Ovary (tissue), 9 donors: ENCODE data around the gene HIRA. TPM values are rescaled to one million over a fixed set of nuclear protein-coding genes. Genes with fewer than 3 reads are reported as not detected.

Experiments
- DNase-seq, 5 donors: peaks; one replicate each; pipeline ENCODE4 v3.0.0-alpha.2; 2019 to 2020
- H3K27ac ChIP-seq, 2 donors: fragments of 200-600 bp; one replicate each; pipeline versions ENCODE4 v1.5.1 to v1.8.0; 2019 to 2022
- H3K27me3 ChIP-seq: fragments of 200-600 bp; one replicate; pipeline ENCODE4 v1.8.0; 2022
- H3K36me3 ChIP-seq: fragments of 200-600 bp; sonication (generic); one replicate; pipeline ENCODE4 v1.5.1; 2019
- H3K4me1 ChIP-seq: one replicate; pipeline ENCODE4 v1.8.1; 2013; ENCODE audit warnings: mild to moderate bottlenecking, moderate library complexity; ENCODE audit not compliant: insufficient read depth
- H3K4me3 ChIP-seq: fragments of 200-600 bp; sonication (generic); one replicate; pipeline ENCODE4 v1.5.1; 2017
- H3K9me3 ChIP-seq, 2 donors: fragments of 200-600 bp in 1 of 2; sonication (generic) in 1 of 2; one replicate each; pipeline versions ENCODE4 v1.5.1 to v1.8.1; 2013 to 2019; ENCODE audit warnings: mild to moderate bottlenecking in 1 of 2, moderate library complexity in 1 of 2
- EP300 ChIP-seq: sonication (generic); formaldehyde crosslinking; IDR thresholded peaks from one replicate; pipeline ENCODE4 v1.6.1; 2017; ENCODE audit warnings: antibody characterized with exemption
- POLR2A ChIP-seq: fragments of 450-650 bp; IDR thresholded peaks from one replicate; pipeline ENCODE4 v1.6.1; 2017; ENCODE audit warnings: antibody characterized with exemption, mild to moderate bottlenecking, moderate library complexity
- WGBS, 3 donors: extraction: QIAGEN DNeasy Blood & Tissue Kit in 1 of 3; methylation state at CpG; one replicate each; pipeline versions ENCODE4 v1.1.5 to v1.1.7; 2013 to 2017; 5-methylcytosine and 5-hydroxymethylcytosine counted together
- intact Hi-C, 4 donors: fragments of 100-400 bp; cut with DNase I; formaldehyde crosslinking; loops; one replicate each; pipeline versions ENCODE4 v1.11.0 to v1.15.1; 2022 to 2023
- polyA plus RNA-seq, 2 donors: library from polyadenylated mRNA; stranded (reverse); fragments of 200-250 nt in 1 of 2; fragments of 350-450 nt in 1 of 2; fragmentation: Illumina TruSeq in 1 of 2; extraction: RNeasy Lipid Tissue Mini Kit (QIAGEN cat#74804) in 1 of 2; gene quantifications; one replicate each; pipeline ENCODE4 v1.2.3, GENCODE V29; 2013 to 2014
- total RNA-seq, 7 donors: library from RNA; depleted of rRNA in 2 of 7; stranded (reverse); fragments of >200 nt in 2 of 7; fragmentation: NEBNext Ultra II Directional in 3 of 7; extraction: Animal tissue kit (Norgen Biotek cat#: 25700) in 3 of 7; gene quantifications; one replicate each; pipeline versions ENCODE4 v1.1.0 to v1.2.4, GENCODE V29; 2016 to 2023
- TF ChIP-seq, protein P1 (sequence below), 3 donors: fragments of 450-650 bp in 2 of 3; fragments of 200-600 bp in 1 of 3; IDR thresholded peaks; one replicate each; pipeline versions ENCODE4 v1.5.1 to v1.8.0; 2016 to 2022; ENCODE audit warnings: antibody characterized with exemption in 3 of 3, mild to moderate bottlenecking in 1 of 3
- donor health status: DM: no; HTN: no; CAD: no; lungs with moderate emphysema.
- donor health status: DM: no; HTN: no; CAD: no.
- donor health status: Bipolar disorder and iron deficiency.
- donor health status: DM: yes; HTN: yes; CAD: no.
- donor health status: DM: no; HTN: no; CAD: no.
- donor health status: DM: yes; HTN: yes; CAD: no.

Gene HIRA
- total and polyA plus RNA-seq, 9 donors = 7.2 to 31.6 (median 19.8) TPM

DNA sequence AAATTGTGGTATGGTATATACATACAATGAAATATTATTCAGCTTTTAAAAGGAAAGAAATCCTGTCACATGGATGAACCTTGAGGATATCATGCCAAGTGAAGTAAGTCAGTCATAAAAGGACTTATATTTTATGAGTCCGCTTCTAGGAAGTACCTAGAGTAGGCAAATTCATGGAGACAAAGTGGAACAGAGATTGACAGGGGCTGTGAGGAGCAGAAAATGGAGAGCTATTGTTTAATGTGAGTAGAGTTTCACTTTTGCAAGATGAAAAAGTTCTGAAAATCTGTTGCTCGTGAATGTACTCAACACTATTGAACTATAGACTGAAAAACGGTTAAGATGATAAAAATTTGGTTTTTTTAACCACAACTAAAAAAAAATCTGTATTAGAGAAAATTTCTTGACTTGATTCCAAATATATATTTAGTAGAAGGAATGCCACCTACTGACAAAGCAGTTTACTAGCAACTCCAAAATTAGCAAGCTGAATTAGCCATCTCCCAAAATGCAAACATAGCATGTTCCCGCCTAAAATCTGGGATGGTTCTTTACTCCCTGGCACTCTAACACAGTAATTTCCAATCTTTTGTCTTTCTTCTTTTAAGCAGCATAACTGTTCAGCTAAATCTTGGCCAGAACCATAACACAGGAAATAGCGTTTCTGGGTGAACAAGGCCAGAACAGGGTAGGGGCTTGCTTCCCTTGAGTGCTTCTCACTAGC, 46.0 kb upstream of the HIRA start:
- intact Hi-C loops = loop anchor here in 1 of 4 donors (10.0 kb wide), 1 partner anchor 293 kb away; no protein-coding TSS in a partner anchor
- TF ChIP-seq, protein P1, sequence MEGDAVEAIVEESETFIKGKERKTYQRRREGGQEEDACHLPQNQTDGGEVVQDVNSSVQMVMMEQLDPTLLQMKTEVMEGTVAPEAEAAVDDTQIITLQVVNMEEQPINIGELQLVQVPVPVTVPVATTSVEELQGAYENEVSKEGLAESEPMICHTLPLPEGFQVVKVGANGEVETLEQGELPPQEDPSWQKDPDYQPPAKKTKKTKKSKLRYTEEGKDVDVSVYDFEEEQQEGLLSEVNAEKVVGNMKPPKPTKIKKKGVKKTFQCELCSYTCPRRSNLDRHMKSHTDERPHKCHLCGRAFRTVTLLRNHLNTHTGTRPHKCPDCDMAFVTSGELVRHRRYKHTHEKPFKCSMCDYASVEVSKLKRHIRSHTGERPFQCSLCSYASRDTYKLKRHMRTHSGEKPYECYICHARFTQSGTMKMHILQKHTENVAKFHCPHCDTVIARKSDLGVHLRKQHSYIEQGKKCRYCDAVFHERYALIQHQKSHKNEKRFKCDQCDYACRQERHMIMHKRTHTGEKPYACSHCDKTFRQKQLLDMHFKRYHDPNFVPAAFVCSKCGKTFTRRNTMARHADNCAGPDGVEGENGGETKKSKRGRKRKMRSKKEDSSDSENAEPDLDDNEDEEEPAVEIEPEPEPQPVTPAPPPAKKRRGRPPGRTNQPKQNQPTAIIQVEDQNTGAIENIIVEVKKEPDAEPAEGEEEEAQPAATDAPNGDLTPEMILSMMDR (IDR thresholded peaks at IDR 0.05) = no peak
- TF ChIP-seq EP300 (no peak), POLR2A (no peak)
- H3K27me3 ChIP-seq = no peaks in the 10 kb centered on the region
- H3K27ac ChIP-seq = no peak overlapping the region
- H3K4me3 ChIP-seq = peak overlapping the region; percentile 76
- H3K4me1 ChIP-seq = peaks cover 7% of the 10 kb centered on the region
- no peaks in the 10 kb centered on the region for H3K9me3 ChIP-seq
- no peaks in the 10 kb centered on the region for H3K36me3 ChIP-seq
- no peak for DNase-seq
- 16 to 19% (median 17%) methylated on average over 5 of the region's 5 CpGs for WGBS, 3 donors

DNA sequence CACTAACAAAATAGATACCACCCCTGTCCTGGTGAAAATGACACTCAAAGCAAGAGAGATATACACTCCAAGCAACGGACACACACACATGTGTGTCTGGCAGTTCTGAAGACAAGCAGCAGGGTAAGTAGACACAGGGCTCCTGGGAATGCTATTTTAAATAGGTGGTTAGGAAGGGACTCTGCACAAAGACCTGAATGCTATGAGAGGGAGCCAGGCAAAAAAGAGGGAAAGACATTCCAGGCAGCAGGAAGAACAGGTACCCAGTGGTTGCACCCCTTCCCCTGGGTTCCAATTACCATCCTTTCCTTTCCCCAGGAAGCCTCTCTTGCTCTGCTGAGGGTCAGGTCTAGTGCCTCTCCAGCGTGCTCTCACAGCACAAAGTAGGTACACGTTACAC, 44.5 kb upstream of the HIRA start:
- Histone ChIP-seq H3K9me3 (no peaks in the 10 kb centered on the region), H3K27ac (no peak overlapping the region), H3K4me1 (peaks cover 7% of the 10 kb centered on the region), H3K4me3 (no peak overlapping the region), H3K36me3 (no peaks in the 10 kb centered on the region), H3K27me3 (no peaks in the 10 kb centered on the region)
- intact Hi-C loops = loop anchor here in 1 of 4 donors (10.0 kb wide), 1 partner anchor 291 kb away; no protein-coding TSS in a partner anchor
- DNase-seq = no peak
- 61 to 65% (median 64%) methylated on average over 3 of the region's 3 CpGs for WGBS, 3 donors
- TF ChIP-seq, protein P1 (IDR thresholded peaks at IDR 0.05) = no peak
- TF ChIP-seq EP300 (no peak), POLR2A (no peak)

DNA sequence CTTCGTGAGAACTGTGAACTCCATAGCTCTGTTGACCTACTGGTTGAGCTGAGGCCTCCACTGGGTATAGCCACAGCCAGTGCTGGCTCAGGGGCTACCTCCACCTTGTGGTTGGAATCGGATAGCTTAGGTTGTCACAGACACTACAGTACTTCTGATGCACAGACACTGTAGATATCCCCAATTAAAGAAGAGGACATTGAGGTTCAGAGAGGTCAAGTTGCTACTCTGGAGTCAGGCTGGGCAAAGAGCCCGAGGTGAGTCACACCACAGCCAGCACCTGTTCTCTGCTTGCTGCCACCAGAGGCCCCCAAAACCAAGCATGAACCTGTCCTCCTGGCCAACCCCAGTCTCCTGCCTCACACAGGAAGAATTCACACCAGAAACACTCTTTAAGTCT, 42.0 kb upstream of the HIRA start:
- Histone ChIP-seq H3K4me3 (no peak overlapping the region), H3K9me3 (no peaks in the 10 kb centered on the region), H3K36me3 (no peaks in the 10 kb centered on the region), H3K27me3 (no peaks in the 10 kb centered on the region), H3K27ac (no peak overlapping the region), H3K4me1 (peaks cover 3% of the 10 kb centered on the region)
- 62 to 77% (median 77%) methylated on average over 3 of the region's 3 CpGs for WGBS, 3 donors
- intact Hi-C loops = loop anchor here in 1 of 4 donors (10.0 kb wide), 1 partner anchor 289 kb away; no protein-coding TSS in a partner anchor
- DNase-seq = no peak
- no peak for TF ChIP-seq EP300
- TF ChIP-seq, protein P1 (IDR thresholded peaks at IDR 0.05) = no peak
- TF ChIP-seq POLR2A = no peak

DNA sequence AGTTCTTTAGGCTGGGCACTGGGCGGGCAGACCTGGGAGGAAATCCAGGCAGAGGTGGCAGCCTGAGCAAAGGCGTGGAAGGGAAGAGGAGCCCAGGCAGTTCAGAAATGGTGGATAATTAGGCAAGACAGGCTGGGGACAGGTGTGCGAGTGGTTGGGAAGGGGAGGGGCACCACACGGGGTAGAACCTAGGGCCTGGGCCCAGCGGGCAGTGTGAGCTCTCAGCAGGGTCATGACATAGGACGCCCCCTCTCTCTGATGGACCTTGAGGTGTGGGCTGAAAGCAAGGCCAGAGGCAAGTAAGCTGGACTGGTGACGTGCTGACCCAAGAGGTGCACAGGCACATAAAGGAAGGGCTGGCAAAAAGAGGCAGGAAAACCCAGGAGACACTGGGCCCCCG, 40.7 kb upstream of the HIRA start:
- TF ChIP-seq, protein P1 (IDR thresholded peaks at IDR 0.05) = no peak
- TF ChIP-seq EP300 = no peak
- no peak for TF ChIP-seq POLR2A
- Histone ChIP-seq H3K36me3 (no peaks in the 10 kb centered on the region), H3K4me1 (no peaks in the 10 kb centered on the region), H3K27ac (no peak overlapping the region), H3K27me3 (no peaks in the 10 kb centered on the region), H3K9me3 (no peaks in the 10 kb centered on the region), H3K4me3 (no peak overlapping the region)
- WGBS, 3 donors = 86 to 88% (median 88%) methylated on average over 8 of the region's 8 CpGs
- no peak for DNase-seq
- intact Hi-C loops = loop anchor here in 1 of 4 donors (10.0 kb wide), 1 partner anchor 287 kb away; no protein-coding TSS in a partner anchor
